SK-N-SH treated with all-trans-retinoic acid at 6 μM for 48 hours (cell line): ENCODE data around the gene WDR48.

Experiments used
- CSRNP3 ChIP-seq: fragments of 250-450 bp; sonication (Bioruptor Pico); IDR thresholded peaks from 2 replicates; pipeline ENCODE4 v1.5.1; 2021; ENCODE audit warnings: mild to moderate bottlenecking, moderate library complexity
- OSR1 ChIP-seq: fragments of 250-450 bp; sonication (Bioruptor Pico); IDR thresholded peaks from 2 replicates; pipeline ENCODE4 v1.8.0; 2022; ENCODE audit warnings: moderate library complexity, mild to moderate bottlenecking, inconsistent platforms
- ZFP3 ChIP-seq: fragments of 250-450 bp; sonication (Bioruptor Pico); IDR thresholded peaks from 2 replicates; pipeline ENCODE4 v1.5.0; 2020; ENCODE audit warnings: mild to moderate bottlenecking, moderate library complexity

Gene WDR48

GRCh38 chr3:39146083-39146501, 94.3 kb downstream of the WDR48 start (continued):
- TF ChIP-seq OSR1, result no peak
- no peak for TF ChIP-seq ZFP3
- no peak for TF ChIP-seq CSRNP3 (CRISPR knock-in tag)
